Neural cell (in vitro differentiated cells): Measurements from ENCODE around the gene TYW1.
"Not testable (repeated sequence)": the region's sequence is repeated elsewhere in the genome, so short reads cannot be mapped to it uniquely, and the experiment has no call there.

Source experiments
- CTCF ChIP-seq: fragments of 450-650 bp; IDR thresholded peaks from 2 replicates; pipeline ENCODE4 v1.5.1; 2014; ENCODE audit warnings: antibody characterized with exemption, mild to moderate bottlenecking, moderate library complexity; ENCODE audit not compliant: poor library complexity, severe bottlenecking
- EZH2 ChIP-seq: fragments of 200-600, 300-800 bp; shearing (Covaris generic), sonication (generic); IDR thresholded peaks from 2 replicates; pipeline ENCODE4 v1.6.1; 2014; ENCODE audit warnings: antibody characterized with exemption, low read length, borderline replicate concordance, mild to moderate bottlenecking; ENCODE audit not compliant: insufficient read depth, poor library complexity, severe bottlenecking

GRCh38 chr7:67226967-67227366, 230.3 kb downstream of the TYW1 start:
- not testable (repeated sequence) for TF ChIP-seq EZH2, CTCF
